ENCODE data around the gene OR51B4.
A peak's percentile ranks its signal among the peaks of the same experiment; 100 is the strongest.

Gene OR51B4

DNA sequence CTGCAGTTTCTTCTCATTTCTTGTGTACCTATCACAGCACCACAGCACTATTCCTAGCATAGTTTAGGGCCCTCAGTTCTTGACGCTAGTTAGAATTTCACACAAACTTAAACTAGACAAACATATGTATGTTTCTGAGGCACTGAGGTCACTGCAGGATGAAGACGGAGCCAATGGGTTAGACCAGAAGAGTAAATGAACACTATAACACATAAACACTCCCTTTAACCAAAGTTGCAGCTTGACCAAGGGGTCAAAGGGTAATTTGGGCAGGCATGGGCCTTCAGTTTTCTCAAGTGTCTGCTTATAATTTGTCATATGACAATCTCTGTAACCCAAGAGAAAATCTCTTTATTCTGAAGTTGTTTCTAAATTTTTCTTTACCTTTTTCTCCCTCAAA, 19.1 kb downstream of the OR51B4 start (continued):
- TF ChIP-seq SP2 (tag by site-specific recombination; IDR thresholded peaks at IDR 0.05) (no peak), ZBTB7A (tag by site-specific recombination; IDR thresholded peaks at IDR 0.05; ENCODE audit: low read depth) (no peak), ZSCAN16 (tag by site-specific recombination; IDR thresholded peaks at IDR 0.05) (no peak)

GRCh38 chr11:5281596-5281995, 20.1 kb downstream of the OR51B4 start:
- ChIA-PET CTCF (no interaction called here), POLR2A (no interaction called here)
- H3K9me3 ChIP-seq (ENCODE audit: control insufficient read depth, insufficient read depth, low read depth, low read length) = no peaks in the 10 kb centered on the region
- H3K27ac ChIP-seq (ENCODE audit: extremely low read depth, low read depth, low read length) = no peak overlapping the region
- no peaks in the 10 kb centered on the region for H3K36me3 ChIP-seq (ENCODE audit: control insufficient read depth in 2 of 2, insufficient read depth in 1 of 2, low read length in 2 of 2)
- H3K4me3 ChIP-seq (ENCODE audit: low read depth, low read length) = no peak overlapping the region
- no peak for TF ChIP-seq PBX3 (CRISPR knock-in tag; IDR thresholded peaks at IDR 0.05)
- TF ChIP-seq PRDM6 (tag by site-specific recombination; IDR thresholded peaks at IDR 0.05) = no peak
- TF ChIP-seq, protein P1, sequence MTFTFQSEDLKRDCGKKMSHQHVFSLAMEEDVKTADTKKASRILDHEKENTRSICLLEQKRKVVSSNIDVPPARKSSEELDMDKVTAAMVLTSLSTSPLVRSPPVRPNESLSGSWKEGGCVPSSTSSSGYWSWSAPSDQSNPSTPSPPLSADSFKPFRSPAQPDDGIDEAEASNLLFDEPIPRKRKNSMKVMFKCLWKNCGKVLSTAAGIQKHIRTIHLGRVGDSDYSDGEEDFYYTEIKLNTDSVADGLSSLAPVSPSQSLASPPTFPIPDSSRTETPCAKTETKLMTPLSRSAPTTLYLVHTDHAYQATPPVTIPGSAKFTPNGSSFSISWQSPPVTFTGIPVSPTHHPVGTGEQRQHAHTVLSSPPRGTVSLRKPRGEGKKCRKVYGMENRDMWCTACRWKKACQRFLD (tag by site-specific recombination; IDR thresholded peaks at IDR 0.05) = no peak
- TF ChIP-seq, protein P2, sequence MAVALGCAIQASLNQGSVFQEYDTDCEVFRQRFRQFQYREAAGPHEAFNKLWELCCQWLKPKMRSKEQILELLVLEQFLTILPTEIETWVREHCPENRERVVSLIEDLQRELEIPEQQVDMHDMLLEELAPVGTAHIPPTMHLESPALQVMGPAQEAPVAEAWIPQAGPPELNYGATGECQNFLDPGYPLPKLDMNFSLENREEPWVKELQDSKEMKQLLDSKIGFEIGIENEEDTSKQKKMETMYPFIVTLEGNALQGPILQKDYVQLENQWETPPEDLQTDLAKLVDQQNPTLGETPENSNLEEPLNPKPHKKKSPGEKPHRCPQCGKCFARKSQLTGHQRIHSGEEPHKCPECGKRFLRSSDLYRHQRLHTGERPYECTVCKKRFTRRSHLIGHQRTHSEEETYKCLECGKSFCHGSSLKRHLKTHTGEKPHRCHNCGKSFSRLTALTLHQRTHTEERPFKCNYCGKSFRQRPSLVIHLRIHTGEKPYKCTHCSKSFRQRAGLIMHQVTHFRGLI (tag by site-specific recombination; IDR thresholded peaks at IDR 0.05) = no peak
- no peak for TF ChIP-seq ZNF292 (tag by site-specific recombination; IDR thresholded peaks at IDR 0.05; ENCODE audit: borderline replicate concordance, low read depth)
- no peak for TF ChIP-seq ZFP69B (tag by site-specific recombination; IDR thresholded peaks at IDR 0.05)
- H3K4me1 ChIP-seq (ENCODE audit: control insufficient read depth, insufficient read depth, low read length) = no peaks in the 10 kb centered on the region

DNA sequence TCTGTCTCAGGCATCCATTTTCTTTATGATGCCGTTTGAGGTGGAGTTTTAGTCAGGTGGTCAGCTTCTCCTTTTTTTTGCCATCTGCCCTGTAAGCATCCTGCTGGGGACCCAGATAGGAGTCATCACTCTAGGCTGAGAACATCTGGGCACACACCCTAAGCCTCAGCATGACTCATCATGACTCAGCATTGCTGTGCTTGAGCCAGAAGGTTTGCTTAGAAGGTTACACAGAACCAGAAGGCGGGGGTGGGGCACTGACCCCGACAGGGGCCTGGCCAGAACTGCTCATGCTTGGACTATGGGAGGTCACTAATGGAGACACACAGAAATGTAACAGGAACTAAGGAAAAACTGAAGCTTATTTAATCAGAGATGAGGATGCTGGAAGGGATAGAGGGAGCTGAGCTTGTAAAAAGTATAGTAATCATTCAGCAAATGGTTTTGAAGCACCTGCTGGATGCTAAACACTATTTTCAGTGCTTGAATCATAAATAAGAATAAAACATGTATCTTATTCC, 21.1 kb downstream of the OR51B4 start:
- POLR2A ChIA-PET = no interaction called here
- H3K36me3 ChIP-seq (ENCODE audit: control insufficient read depth in 2 of 2, insufficient read depth in 1 of 2, low read length in 2 of 2) = no peaks in the 10 kb centered on the region
- no peaks in the 10 kb centered on the region for H3K4me1 ChIP-seq (ENCODE audit: control insufficient read depth, insufficient read depth, low read length)
- no peak overlapping the region for H3K27ac ChIP-seq (ENCODE audit: extremely low read depth, low read depth, low read length)
- CTCF ChIA-PET = interaction anchor here (0.7 kb wide), 1 partner anchor 407 kb away, joined by 3 read pairs; no protein-coding TSS in a partner anchor
- TF ChIP-seq BCL11A (tag by site-specific recombination; IDR thresholded peaks at IDR 0.05; ENCODE audit: low read depth) = no peak
- no peak for TF ChIP-seq SP3 (tag by site-specific recombination; IDR thresholded peaks at IDR 0.05)
- 0 out of 2 replicates have a peak, but pooled peaks have one; percentile 21 for TF ChIP-seq ZNF660 (tag by site-specific recombination; IDR thresholded peaks at IDR 0.05)
- no peaks in the 10 kb centered on the region for H3K9me3 ChIP-seq (ENCODE audit: control insufficient read depth, insufficient read depth, low read depth, low read length)
- no peak overlapping the region for H3K4me3 ChIP-seq (ENCODE audit: low read depth, low read length)

DNA sequence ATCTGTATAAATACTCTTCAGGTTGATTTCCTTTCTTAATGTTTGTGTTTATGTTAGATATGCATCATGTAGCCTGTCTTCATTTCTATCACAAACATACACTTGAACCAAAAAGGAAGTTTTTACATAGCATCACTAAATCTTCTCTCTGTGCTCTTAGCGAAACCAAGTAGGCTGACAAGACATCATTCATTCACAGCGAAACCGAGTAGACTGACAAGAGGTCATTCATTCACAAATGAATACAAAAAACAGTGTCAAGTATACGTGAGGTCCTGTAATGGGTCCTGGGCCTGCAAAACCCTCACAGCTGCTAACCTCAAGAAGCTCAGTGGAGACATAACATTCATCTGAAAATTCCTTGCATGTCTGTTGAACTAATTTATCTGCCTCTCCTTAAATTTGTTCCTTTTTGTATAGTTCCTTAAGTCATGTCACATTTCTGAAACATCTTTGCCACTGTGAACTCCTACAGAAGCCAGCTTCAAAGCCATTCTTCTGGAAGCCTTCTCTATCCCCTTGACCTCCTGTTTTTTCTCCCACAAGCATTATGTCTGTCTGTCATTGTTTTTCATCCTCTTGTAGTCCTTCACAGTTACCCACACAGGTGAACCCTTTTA, 22.2 kb downstream of the OR51B4 start:
- POLR2A ChIA-PET = no interaction called here

More for the DNA sequence above, 22.2 kb downstream of the OR51B4 start:
- no peak for TF ChIP-seq GFI1B (tag by site-specific recombination; IDR thresholded peaks at IDR 0.05)
- H3K9me3 ChIP-seq (ENCODE audit: control insufficient read depth, insufficient read depth, low read depth, low read length) = no peaks in the 10 kb centered on the region
- H3K27ac ChIP-seq (ENCODE audit: extremely low read depth, low read depth, low read length) = no peak overlapping the region
- no peak overlapping the region for H3K4me3 ChIP-seq (ENCODE audit: low read depth, low read length)
- H3K36me3 ChIP-seq (ENCODE audit: control insufficient read depth in 2 of 2, insufficient read depth in 1 of 2, low read length in 2 of 2) = no peaks in the 10 kb centered on the region
- CTCF ChIA-PET = no interaction called here
- no peaks in the 10 kb centered on the region for H3K4me1 ChIP-seq (ENCODE audit: control insufficient read depth, insufficient read depth, low read length)
